RKO (cell line): ENCODE results near the gene COL23A1.

Experiments used
- DNase-seq: peaks from one replicate; pipeline ENCODE4 v3.0.0-alpha.2; 2016; ENCODE audit warnings: low spot score

The COL23A1 gene

DNA sequence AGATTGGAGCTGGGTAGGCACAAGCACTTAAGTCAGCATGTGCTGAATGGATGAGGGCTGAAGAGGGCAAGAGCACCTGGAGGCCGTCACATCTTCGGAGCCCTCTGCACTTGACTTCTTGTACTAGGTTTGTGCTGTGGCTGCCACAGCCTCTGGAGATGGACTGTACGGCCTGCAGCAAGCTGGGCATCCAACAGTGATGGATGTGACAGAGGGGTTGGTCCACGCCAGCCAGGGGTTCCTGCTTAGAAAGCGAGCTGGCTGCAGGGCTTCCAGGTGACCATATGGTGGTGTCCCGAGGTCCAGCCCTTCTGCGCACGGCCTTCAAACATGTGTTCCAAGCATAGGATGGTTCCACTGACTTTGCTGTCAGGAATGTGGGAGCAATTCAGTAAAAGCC, 292.4 kb downstream of the COL23A1 start:
- DNase-seq = no peak

DNA sequence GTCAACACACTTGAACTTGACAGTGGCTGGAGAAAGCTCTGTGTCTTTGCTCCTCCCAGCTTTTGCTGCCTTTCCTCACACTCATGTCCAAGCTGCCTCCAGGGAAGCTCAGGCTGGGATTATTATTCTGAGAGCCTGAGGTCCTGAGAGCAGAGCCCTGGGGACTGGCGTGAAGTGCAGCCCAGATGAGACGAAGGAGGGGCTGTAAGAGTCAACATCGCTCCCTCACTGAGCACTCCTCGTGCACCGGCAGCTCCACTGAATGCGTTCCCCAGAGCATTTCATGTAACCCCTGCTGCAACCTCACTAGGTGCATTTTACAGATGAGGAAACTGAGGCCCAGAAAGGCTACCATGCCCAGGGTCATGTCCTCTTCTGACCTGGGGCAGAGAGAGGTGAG, 294.1 kb downstream of the COL23A1 start:
- no peak for DNase-seq

DNA sequence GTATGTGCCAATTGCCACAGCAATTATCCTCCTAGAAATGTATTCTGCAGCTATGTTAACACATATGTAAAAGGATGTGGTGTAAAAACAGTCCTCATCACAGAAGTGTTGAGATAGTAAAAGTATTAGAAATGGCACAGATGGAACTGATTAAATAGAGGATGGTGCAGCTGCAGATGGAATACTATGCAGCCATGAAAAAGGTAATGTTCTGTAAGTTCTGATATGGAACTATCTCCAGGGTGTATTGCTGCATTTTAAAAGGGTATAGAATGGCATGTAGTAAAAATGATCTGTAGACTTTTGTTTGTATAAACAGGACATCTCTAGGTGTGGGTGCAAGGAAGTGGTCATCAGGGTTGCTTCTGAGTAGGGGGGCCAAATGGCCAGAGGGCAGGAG, 294.6 kb downstream of the COL23A1 start:
- DNase-seq = no peak

- no peak for DNase-seq
Measured at GRCh38 chr5:178293815-178294214, 296.4 kb downstream of the COL23A1 start.

GRCh38 chr5:178293400-178293799, 296.8 kb downstream of the COL23A1 start:
- no peak for DNase-seq

DNA sequence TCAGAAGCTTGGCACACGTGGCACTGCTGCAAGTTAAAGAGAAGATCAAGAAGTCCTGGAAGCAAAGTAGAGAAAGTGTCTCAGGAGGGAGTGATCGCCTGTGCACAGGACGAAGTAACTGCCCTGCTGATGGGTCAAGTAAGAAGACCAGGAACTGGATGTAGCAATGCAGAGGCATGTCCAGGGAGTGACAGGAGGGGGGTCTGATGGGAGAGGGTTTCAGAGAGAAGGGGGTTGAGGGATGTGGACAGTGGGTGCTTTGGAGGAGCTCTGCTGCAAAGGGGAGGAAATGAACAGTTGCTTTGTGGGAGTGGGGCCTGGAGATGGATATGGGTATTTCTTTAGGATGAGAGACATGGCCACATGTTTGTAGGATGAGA, 297.4 kb downstream of the COL23A1 start:
- DNase-seq = no peak

GRCh38 chr5:178291969-178292825, 298.0 kb downstream of the COL23A1 start:
- DNase-seq = no peak

DNA sequence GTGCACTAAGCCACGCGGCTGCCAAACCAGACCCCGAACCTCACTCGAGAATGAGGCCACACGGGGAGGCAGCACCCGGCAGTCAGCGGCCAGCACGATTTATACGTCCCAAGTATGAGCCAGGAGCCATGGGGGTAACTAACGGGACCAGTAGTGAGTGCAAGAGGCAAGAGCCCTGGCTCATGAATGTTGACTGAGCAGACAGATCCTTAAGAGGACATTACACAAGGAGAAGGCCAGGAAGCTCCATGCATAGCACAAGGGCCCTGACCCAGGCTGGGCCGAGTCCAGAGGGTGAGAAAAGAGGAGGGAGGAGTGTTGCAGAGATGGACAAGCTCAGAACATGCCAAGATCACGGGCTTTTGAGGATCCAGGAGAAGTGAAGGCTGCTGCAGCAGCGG, 299.0 kb downstream of the COL23A1 start:
- DNase-seq = no peak

- DNase-seq = no peak
Measured at GRCh38 chr5:178290376-178290775, 299.8 kb downstream of the COL23A1 start.

DNA sequence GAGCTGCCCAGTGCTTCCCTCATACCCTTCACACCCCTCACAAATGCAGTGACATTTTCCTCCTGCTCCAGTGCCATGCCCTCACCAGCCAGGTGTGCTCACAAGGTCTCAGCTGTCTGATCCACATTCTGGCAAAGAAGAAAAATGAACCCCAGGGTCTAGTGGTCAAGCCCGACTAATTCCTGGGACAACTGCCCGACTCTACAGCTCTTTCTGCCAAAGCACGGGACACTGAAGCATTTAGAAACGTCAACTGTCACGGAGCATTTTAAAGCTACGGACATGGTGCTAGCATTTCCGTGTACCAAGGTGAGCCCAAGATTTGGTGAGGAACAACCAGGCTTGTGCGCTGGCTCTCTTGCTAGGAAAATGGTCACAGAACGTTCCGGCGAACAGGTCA, 300.8 kb downstream of the COL23A1 start:
- DNase-seq = no peak

DNA sequence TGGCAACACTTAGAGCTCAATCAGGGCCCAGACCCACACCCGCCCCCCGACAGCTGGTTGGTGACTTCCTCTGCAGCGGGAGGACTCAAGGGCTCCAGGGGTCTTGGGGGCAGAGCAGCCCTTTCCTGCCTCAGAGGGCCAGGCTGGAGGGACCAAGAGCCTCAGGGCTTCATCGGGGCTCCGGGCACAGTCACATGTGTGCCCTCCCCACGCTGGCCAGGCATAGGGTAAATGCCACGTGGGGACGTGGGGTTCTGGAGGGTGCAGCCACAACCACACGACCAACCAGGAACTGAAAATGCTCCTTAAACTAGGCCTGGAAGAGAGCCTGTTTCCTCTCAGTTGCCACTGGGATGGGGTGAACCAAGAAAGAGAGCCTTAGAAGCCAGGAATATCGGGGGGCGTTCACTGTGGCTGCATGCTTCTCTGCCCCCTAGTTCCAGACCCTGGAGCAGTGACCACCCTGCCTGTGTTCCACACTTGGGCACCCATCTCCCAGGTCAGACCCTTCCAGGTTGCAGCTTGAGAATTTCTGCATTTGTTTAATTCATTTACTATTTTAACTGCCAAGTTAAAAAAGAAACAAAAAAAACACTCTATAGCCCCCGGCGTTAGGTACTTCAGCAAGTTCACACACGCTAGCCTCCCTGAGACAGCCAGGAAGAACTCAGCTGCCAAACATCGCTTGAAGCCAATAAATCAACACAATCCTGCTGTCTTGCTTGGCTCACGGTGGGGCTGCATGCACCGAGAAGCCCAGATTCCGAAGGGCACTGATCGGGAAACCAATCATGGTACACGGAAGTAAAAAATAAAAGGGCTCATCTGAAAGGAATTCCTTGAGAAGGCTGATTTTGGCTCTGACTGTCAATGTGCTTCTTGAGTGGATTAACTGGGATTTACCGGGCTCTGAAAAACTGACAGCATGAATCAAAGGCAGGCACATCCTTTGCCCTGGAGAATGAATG, 301.5 kb downstream of the COL23A1 start:
- DNase-seq = no peak

GRCh38 chr5:178287791-178288105, 302.4 kb downstream of the COL23A1 start:
- DNase-seq = no peak

DNA sequence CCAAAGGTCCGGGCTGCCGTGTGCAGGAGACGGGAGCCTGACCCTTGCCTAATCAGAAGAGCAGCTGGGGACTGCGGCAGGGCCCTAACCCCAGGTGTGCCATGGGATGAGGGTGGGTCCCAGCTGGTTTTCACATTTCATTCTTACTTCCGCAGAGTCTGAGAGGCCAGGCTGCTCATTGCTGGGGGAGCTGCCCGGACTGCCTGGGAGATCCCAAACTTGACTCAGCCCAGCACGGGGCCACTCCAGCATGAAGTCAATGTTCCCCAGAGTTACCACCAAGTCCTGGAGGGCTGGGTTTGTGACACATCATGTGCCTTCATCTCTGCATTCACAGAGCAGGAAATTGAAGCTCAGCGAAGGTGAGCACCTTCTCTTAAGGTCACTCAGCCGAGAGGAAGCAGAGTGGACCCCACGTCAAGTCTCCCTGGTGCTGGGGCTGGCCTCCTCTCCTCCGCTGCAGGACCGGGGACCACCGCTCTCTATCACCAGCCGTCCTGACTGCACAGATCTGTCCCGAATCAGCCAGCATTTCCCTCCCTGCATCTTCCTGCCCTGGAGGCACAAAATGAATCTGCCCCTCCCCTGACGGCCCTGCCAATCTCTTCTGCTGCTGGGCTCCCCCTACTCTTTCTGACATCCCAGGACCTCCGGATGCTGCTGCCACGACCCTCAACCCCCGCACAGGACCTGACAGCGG, 303.0 kb downstream of the COL23A1 start:
- DNase-seq = no peak

DNA sequence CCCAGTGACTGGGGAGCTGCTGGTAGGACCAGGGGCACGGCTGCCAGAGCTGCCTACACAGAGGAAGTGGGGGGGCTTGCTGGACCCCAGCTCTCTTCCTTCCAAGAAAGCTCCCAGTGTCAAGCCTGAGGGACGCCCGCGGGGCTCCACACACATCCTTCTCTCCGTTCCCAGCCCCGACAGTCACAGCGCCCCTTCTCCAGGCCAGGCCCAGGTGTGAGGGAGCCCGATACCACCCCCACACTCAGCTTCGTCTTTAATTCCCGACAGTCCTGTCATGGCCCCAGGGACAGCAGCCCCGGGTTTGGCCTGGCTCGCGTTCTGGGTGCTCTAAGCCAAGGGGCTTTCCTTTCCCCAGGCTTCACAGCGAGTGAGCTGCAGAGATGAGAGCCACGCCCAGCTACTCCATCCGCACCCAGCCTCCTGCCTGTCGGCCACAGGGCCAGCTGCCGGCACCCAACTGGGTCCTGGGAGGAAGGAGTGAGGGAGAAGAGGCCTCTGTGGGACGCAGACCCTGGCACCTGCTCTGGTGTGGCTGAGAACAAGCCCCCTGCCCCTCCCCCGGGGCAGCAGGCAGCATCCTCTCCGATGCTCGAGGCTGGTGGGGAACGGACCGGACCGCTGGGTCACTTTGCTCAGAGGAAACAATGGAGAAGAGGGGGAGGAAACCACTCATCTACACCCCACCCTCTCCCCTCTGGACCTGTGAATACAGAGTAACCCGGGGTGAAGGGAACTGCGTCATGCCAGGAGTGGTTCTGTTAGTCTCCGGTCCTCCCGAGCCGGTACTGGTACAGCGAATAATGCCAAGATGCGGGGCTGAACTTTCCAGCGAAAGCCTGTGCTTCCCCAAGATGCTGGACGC, 303.7 kb downstream of the COL23A1 start:
- no peak for DNase-seq

GRCh38 chr5:178285399-178286225, 304.6 kb downstream of the COL23A1 start:
- no peak for DNase-seq

GRCh38 chr5:178284996-178285395, 305.2 kb downstream of the COL23A1 start:
- no peak for DNase-seq

DNA sequence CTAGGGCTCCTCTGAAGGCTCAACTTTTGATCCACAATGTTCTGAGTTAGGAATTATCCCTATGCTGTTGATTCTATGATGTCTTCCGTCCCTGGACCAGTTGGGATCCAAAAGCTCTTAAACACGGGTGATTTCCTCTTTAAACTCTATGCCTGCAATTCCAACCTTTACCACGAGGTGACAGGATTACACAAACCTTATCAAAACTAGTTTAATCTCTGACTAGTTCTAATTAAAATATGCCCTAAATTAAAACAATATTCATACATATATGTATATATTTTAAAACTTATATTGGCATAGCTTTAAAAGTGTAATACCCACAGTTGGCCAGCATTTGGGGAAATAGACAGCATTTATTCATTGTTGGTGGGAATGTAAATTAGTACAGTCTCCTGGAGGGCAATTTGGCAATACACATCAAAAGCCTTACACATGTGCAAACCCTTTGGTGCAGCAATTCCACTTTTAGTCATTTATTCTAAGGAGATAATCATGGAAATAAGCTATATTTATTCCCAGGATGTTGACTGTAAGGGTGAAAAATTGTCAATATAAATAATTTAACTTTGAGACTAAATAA, 306.0 kb downstream of the COL23A1 start:
- peak; percentile 12 for DNase-seq

DNA sequence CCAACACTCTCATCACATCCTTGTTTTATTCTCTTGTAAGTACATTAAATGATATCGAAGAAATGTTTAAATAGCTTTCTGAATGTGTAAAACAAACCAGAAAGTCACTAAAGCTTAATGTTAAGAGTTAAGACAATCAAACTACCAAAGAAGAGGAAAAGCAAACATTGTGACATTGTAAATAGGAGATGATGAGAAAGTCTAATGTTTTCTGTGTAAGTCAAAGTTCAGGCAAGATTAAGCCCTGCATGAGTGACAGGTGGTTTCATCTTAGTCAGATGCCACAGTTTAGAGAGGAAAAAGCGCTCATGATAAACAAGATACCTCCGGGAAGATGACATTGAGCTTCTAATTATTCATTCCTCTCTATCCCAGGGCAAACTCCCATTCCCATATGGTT, 306.7 kb downstream of the COL23A1 start:
- DNase-seq = no peak

- no peak for DNase-seq
Measured at GRCh38 chr5:178282391-178282790, 307.8 kb downstream of the COL23A1 start.

GRCh38 chr5:178281331-178281730, 308.9 kb downstream of the COL23A1 start:
- no peak for DNase-seq
